DND-41 (cell line): ENCODE measurements around the gene ARSB.

Experiments used
- ATAC-seq: fragments of 200-7000 bp; cut with Tn5 transposase; 3 replicates; pipeline ENCODE4 v1.9.1; 2021; ENCODE audit warnings: low read depth; ENCODE audit not compliant: insufficient read depth
- DNase-seq: peaks from one replicate; pipeline ENCODE4 v3.0.0-alpha.2; 2020
- H2AFZ ChIP-seq: 2 replicates; pipeline ENCODE4 v1.6.0; 2012; ENCODE audit warnings: low read depth, low read length
- H3K27ac ChIP-seq: 2 replicates; pipeline ENCODE4 v1.5.1; 2012; ENCODE audit warnings: low read length, inconsistent platforms
- H3K27me3 ChIP-seq: fragments of 200-600 bp; sonication (generic); 2 replicates; pipeline ENCODE4 v1.6.0; 2012; ENCODE audit warnings: low read length, mild to moderate bottlenecking, inconsistent platforms; ENCODE audit not compliant: insufficient read depth, poor library complexity
- H3K36me3 ChIP-seq: 2 replicates; pipeline ENCODE4 v1.5.1; 2012; ENCODE audit warnings: low read length, inconsistent platforms; ENCODE audit not compliant: insufficient read depth
- H3K4me1 ChIP-seq: 2 replicates; pipeline ENCODE4 v1.5.1; 2012; ENCODE audit warnings: mild to moderate bottlenecking, low read length; ENCODE audit not compliant: insufficient read depth
- H3K4me2 ChIP-seq: 2 replicates; pipeline ENCODE4 v1.6.0; 2012; ENCODE audit warnings: mild to moderate bottlenecking, moderate library complexity, low read length, inconsistent platforms; ENCODE audit not compliant: insufficient read depth
- H3K4me3 ChIP-seq, 2 experiments: fragments of 200-600 bp in 1 of 2; shearing (Covaris generic) in 1 of 2; 2 replicates each; pipeline ENCODE4 v1.5.1; 2012 to 2016; ENCODE audit warnings: inconsistent platforms in 2 of 2, low read length in 2 of 2, mild to moderate bottlenecking in 2 of 2, low read depth in 1 of 2, moderate library complexity in 1 of 2
- H3K79me2 ChIP-seq: 2 replicates; pipeline ENCODE4 v1.6.0; 2012; ENCODE audit warnings: low read length, inconsistent platforms; ENCODE audit not compliant: insufficient read depth
- H3K9ac ChIP-seq: 2 replicates; pipeline ENCODE4 v1.6.0; 2012; ENCODE audit warnings: low read depth, mild to moderate bottlenecking, inconsistent platforms, low read length, moderate library complexity
- H3K9me3 ChIP-seq: 2 replicates; pipeline ENCODE4 v1.5.1; 2012; ENCODE audit warnings: low read length, moderate library complexity, mild to moderate bottlenecking, inconsistent platforms; ENCODE audit not compliant: insufficient read depth, severe bottlenecking
- H4K20me1 ChIP-seq: 2 replicates; pipeline ENCODE4 v1.6.0; 2012; ENCODE audit warnings: low read length; ENCODE audit not compliant: insufficient read depth
- EZH2 ChIP-seq: IDR thresholded peaks from 3 replicates; pipeline ENCODE4 v1.6.1; 2012; ENCODE audit warnings: borderline replicate concordance, low read depth, mild to moderate bottlenecking, moderate library complexity, low read length, inconsistent platforms; ENCODE audit not compliant: severe bottlenecking
- TF ChIP-seq, protein P1 (sequence below): IDR thresholded peaks from 2 replicates; pipeline ENCODE4 v1.5.1; 2012; ENCODE audit warnings: borderline replicate concordance, low read length, moderate library complexity, mild to moderate bottlenecking; ENCODE audit not compliant: poor library complexity, severe bottlenecking; ENCODE audit errors: extremely low read depth

ARSB gene

DNA sequence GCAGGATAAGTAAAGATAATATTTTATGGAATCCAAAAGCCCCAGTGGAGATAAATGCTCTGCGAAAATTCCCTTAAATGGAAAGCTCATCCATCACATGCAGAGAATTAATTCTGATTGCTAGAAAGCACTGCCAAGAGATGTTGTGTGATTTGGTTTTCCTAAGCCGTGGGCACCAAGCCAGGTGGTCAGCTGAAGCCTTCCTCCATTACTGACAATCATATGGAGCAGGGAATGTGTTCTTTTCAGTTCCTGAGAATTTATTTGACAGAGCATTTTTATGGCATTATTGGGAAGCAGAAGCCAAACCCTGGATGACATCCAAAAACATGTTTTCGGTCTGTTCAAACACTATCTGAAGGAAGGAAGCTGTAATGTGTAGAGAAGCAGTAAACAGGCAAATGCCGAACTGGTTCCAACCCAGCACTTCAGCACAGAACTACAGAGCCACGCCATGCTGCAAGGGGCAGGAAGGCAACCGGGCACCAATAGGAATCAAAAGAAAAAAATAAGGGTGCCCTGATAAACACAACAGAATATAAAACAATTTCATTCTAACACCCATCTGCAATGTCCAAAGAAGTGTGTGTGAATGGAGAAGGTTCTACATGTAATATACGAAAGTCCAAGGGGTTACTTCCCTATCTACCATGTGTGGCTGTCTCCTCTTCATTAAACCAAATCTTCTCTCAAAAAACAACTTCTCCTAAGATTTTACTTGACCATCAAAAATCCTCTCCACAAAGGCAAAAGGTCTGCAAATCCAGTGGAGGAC lies 12.3 kb downstream of the ARSB start:
- no peaks in the 10 kb centered on the region for H3K9me3 ChIP-seq
- no peak overlapping the region for H2AFZ ChIP-seq
- H3K79me2 ChIP-seq = peaks cover 3% of the 10 kb centered on the region; the same call in 1 of the 2 replicates
- DNase-seq (no peak), ATAC-seq (no peak)
- H3K4me2 ChIP-seq = no peak overlapping the region
- H3K36me3 ChIP-seq = peaks cover 5% of the 10 kb centered on the region
- H4K20me1 ChIP-seq = peaks cover 4% of the 10 kb centered on the region; the same call in 1 of the 2 replicates
- H3K4me3 ChIP-seq = no peak overlapping the region
- no peak overlapping the region for H3K27ac ChIP-seq
- no peak overlapping the region for H3K9ac ChIP-seq
- no peaks in the 10 kb centered on the region for H3K4me1 ChIP-seq
- no peak for TF ChIP-seq EZH2
- TF ChIP-seq, protein P1, sequence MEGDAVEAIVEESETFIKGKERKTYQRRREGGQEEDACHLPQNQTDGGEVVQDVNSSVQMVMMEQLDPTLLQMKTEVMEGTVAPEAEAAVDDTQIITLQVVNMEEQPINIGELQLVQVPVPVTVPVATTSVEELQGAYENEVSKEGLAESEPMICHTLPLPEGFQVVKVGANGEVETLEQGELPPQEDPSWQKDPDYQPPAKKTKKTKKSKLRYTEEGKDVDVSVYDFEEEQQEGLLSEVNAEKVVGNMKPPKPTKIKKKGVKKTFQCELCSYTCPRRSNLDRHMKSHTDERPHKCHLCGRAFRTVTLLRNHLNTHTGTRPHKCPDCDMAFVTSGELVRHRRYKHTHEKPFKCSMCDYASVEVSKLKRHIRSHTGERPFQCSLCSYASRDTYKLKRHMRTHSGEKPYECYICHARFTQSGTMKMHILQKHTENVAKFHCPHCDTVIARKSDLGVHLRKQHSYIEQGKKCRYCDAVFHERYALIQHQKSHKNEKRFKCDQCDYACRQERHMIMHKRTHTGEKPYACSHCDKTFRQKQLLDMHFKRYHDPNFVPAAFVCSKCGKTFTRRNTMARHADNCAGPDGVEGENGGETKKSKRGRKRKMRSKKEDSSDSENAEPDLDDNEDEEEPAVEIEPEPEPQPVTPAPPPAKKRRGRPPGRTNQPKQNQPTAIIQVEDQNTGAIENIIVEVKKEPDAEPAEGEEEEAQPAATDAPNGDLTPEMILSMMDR = no peak
- H3K27me3 ChIP-seq = no peaks in the 10 kb centered on the region

DNA sequence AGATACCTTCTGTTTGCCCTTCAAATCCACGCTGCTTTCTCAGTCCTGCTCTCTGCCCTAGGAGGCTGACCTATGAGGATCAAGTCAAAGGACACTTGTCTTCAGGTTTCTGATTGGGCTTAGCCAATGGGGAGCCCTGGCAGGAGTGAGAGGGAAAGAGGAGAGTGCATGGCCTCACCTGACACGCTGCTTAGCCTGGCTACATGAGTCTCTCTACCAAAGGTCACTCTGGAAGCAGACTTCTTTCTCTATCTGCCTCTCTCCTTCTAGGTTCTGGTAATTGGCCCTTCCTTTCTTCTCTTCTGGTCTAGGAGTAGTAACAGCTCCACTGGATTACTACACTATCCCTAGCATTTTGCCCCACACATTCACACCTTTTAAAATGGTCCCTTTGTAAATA lies 13.1 kb downstream of the ARSB start:
- Histone ChIP-seq H4K20me1 (peaks cover 4% of the 10 kb centered on the region; the same call in 1 of the 2 replicates), H3K9ac (no peak overlapping the region)
- TF ChIP-seq, protein P1 = no peak
- no peak for TF ChIP-seq EZH2

DNA sequence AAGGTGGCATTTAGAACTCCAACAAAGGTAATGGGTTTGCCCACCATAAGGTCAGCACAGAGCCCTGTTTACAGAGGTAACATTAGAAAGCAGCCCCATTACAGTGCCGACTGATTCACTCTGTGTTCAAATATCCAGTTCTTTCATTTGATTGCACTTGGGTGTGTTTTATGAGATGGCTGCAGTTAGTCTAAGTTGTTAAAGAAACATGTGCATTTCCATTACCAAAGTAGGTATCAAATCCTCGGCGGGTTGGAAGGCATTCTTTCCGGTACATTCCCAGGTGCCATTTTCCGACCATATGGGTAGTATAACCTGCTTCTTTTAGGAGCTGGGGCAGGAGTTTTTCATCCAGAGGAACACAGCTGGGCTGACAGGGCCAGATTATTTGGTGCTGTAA lies 16.3 kb downstream of the ARSB start:
- Histone ChIP-seq H3K27me3 (no peaks in the 10 kb centered on the region), H3K36me3 (peaks cover 13% of the 10 kb centered on the region), H3K4me3 (no peak overlapping the region), H3K27ac (no peak overlapping the region), H3K9me3 (no peaks in the 10 kb centered on the region), H3K4me2 (no peak overlapping the region), H3K4me1 (no peaks in the 10 kb centered on the region), H3K79me2 (no peaks in the 10 kb centered on the region; the same call in 1 of the 2 replicates), H3K9ac (no peak overlapping the region), H4K20me1 (peaks cover 4% of the 10 kb centered on the region; the same call in 1 of the 2 replicates), H2AFZ (no peak overlapping the region)
- no peak for TF ChIP-seq EZH2
- TF ChIP-seq, protein P1 = no peak
- DNase-seq (no peak), ATAC-seq (no peak)

More for the DNA sequence above, 13.1 kb downstream of the ARSB start:
- no peak overlapping the region for H3K4me3 ChIP-seq
- no peaks in the 10 kb centered on the region for H3K9me3 ChIP-seq
- H3K4me2 ChIP-seq = no peak overlapping the region
- DNase-seq (no peak), ATAC-seq (no peak)
- no peak overlapping the region for H3K27ac ChIP-seq
- H3K27me3 ChIP-seq = no peaks in the 10 kb centered on the region
- H3K79me2 ChIP-seq = no peaks in the 10 kb centered on the region; the same call in 1 of the 2 replicates
- H2AFZ ChIP-seq = no peak overlapping the region
- no peaks in the 10 kb centered on the region for H3K4me1 ChIP-seq
- H3K36me3 ChIP-seq = peaks cover 8% of the 10 kb centered on the region
